ENCODE measurements around the gene PSRC1. TPM values are rescaled to one million over a fixed set of nuclear protein-coding genes. Genes with fewer than 3 reads are reported as not detected.
A peak's percentile ranks its signal among the peaks of the same experiment; 100 is the strongest.
"Not testable (repeated sequence)": the region's sequence is repeated elsewhere in the genome, so short reads cannot be mapped to it uniquely, and the experiment has no call there.

The PSRC1 gene
- total RNA-seq, 1 donor from 2014 or later, result 6.5 TPM

- H3K4me3 Mint-ChIP-seq (ENCODE audit: unreplicated experiment), result no peak overlapping the region
- no peaks in the 10 kb centered on the region for H3K9me3 Mint-ChIP-seq (ENCODE audit: low read depth)
- peak overlapping the region; percentile 54 for H3K27ac Mint-ChIP-seq (ENCODE audit: unreplicated experiment)
- peaks cover 22% of the 10 kb centered on the region for H3K4me1 Mint-ChIP-seq (ENCODE audit: low read depth)
- H3K36me3 Mint-ChIP-seq (ENCODE audit: low read depth), result peaks cover 22% of the 10 kb centered on the region
- TF ChIP-seq CTCF (IDR thresholded peaks at IDR 0.05), result no peak
- no peaks in the 10 kb centered on the region for H3K27me3 Mint-ChIP-seq (ENCODE audit: low read depth)
- no peak for DNase-seq (ENCODE audit: low spot score)
Observed at GRCh38 chr1:109309347-109309746, 26.4 kb upstream of the PSRC1 start.

DNA sequence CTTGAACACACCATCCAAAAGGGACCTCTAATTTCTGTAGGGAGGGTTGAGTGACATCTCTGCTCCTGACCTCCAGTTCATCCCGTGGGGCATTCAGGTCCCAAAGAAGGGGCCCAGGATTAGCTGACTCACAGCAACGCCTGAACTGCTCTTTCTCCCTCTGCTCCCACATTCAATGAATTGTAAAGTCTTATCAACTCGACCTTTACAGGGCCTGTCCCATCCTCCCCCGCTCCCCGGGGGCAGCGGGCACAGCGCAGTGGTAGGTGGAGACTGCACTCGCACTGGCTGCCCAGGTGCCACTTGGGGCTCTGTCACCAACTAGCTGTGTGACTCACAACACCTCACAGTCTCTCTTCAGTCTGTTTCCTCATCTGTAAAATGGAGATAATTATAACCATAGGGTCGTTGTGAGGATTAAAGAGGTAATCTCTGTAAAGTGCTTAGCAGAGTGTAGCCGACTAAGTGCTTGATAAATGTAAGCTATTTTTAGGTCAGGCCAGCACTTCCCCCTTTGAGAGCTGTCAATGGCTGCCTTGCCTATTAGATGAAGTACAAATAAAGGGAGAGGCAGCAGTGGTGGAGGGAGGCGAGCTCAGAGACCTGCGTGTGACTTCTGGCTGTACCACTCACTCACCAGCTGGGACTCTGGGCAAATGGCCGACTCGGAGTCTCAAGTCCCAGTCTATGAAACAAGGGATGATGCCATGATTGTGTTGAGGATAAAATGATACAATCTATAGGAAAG is 24.5 kb upstream of the PSRC1 start:
- H3K9me3 Mint-ChIP-seq (ENCODE audit: low read depth), result no peaks in the 10 kb centered on the region
- no peak overlapping the region for H3K27ac Mint-ChIP-seq (ENCODE audit: unreplicated experiment)
- H3K36me3 Mint-ChIP-seq (ENCODE audit: low read depth), result peaks cover 8% of the 10 kb centered on the region
- DNase-seq (ENCODE audit: low spot score), result no peak
- peaks cover 22% of the 10 kb centered on the region for H3K4me1 Mint-ChIP-seq (ENCODE audit: low read depth)
- no peak for TF ChIP-seq CTCF (IDR thresholded peaks at IDR 0.05)
- H3K4me3 Mint-ChIP-seq (ENCODE audit: unreplicated experiment), result no peak overlapping the region
- no peaks in the 10 kb centered on the region for H3K27me3 Mint-ChIP-seq (ENCODE audit: low read depth)

- TF ChIP-seq CTCF (IDR thresholded peaks at IDR 0.05), result no peak
Observed at GRCh38 chr1:109306832-109307273, 23.9 kb upstream of the PSRC1 start, which contains the start of gene MYBPHL. Gene MYBPHL, minus strand, starts transcription at chr1:109307011. Its CDS starts 20 bp downstream, at chr1:109306991.

GRCh38 chr1:109305991-109306390 is 23.0 kb upstream of the PSRC1 start:
- H3K36me3 Mint-ChIP-seq (ENCODE audit: low read depth); H3K27ac Mint-ChIP-seq (ENCODE audit: unreplicated experiment); H3K4me3 Mint-ChIP-seq (ENCODE audit: unreplicated experiment); H3K27me3 Mint-ChIP-seq (ENCODE audit: low read depth); H3K9me3 Mint-ChIP-seq (ENCODE audit: low read depth); DNase-seq (ENCODE audit: low spot score): not testable (repeated sequence)
- H3K4me1 Mint-ChIP-seq (ENCODE audit: low read depth), result peaks cover 22% of the 10 kb centered on the region

More at GRCh38 chr1:109306832-109307273, 23.9 kb upstream of the PSRC1 start, which contains the start of gene MYBPHL:
- Mint-ChIP-seq H3K9me3 (ENCODE audit: low read depth) (no peaks in the 10 kb centered on the region), H3K4me1 (ENCODE audit: low read depth) (peaks cover 22% of the 10 kb centered on the region), H3K36me3 (ENCODE audit: low read depth) (peaks cover 8% of the 10 kb centered on the region), H3K27me3 (ENCODE audit: low read depth) (no peaks in the 10 kb centered on the region), H3K27ac (ENCODE audit: unreplicated experiment) (no peak within 1 kb of the TSS), H3K4me3 (ENCODE audit: unreplicated experiment) (no peak within 1 kb of the TSS)
- DNase-seq (ENCODE audit: low spot score), result no peak

DNA sequence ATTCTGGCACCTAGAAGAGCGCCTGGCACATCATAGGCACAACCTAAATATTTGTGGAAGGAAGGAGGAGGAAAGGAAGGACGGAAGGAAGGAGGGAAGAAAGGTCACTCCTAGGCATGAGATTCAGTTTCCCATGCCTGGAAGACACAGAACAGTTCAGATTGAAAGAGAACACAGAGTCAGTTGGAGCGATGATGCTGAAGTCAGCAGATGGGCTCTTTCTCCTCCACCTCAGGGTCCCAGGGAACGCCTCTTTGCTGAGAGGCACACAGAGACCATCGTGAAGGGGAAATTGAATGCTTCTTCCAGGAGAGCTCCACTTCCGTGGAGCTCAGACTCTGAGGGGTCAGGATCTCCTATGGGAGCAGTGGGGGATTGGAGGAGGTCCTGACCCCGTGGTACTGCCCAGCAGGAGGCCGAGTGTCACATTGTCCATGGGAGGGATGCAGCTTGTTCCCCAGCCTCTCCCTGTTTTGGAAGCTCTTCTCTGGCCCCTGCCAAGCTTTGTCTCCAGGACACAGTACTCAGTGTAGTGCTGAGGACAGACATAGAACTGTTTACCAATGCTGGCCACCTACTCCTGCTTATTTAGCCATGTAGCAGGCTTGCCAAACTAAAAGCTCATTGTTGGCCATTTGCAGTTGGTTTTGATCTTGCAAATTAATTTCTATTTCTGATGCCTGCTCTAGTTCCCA is 21.4 kb upstream of the PSRC1 start:
- DNase-seq (ENCODE audit: low spot score), result no peak
- Mint-ChIP-seq H3K4me3 (ENCODE audit: unreplicated experiment) (no peak overlapping the region), H3K4me1 (ENCODE audit: low read depth) (peaks cover 28% of the 10 kb centered on the region), H3K27ac (ENCODE audit: unreplicated experiment) (no peak overlapping the region), H3K36me3 (ENCODE audit: low read depth) (peaks cover 5% of the 10 kb centered on the region), H3K9me3 (ENCODE audit: low read depth) (no peaks in the 10 kb centered on the region), H3K27me3 (ENCODE audit: low read depth) (no peaks in the 10 kb centered on the region)
- no peak for TF ChIP-seq CTCF (IDR thresholded peaks at IDR 0.05)
